ENCODE data around the gene CFAP52. TPM values are rescaled to one million over a fixed set of nuclear protein-coding genes. Genes with fewer than 3 reads are reported as not detected.

CFAP52 gene
- polyA plus RNA-seq (2011; rRNA removed), result 0.31 TPM in 1 of 2 replicates, not detected in the other
- 0.33 TPM in 1 of 2 replicates, not detected in the other for polyA minus RNA-seq (2011; rRNA and poly(A)+ RNA removed)

- peak within 1 kb of the TSS; percentile 95 for H3K4me3 ChIP-seq (ENCODE audit: low read depth, low read length)
- POLR2A ChIA-PET, result no interaction called here
- CTCF ChIA-PET, result interaction anchor here (0.6 to 4.3 kb wide), 24 partner anchors 10 to 1043 kb away, joined by 3 to 32 read pairs (median 3); no protein-coding TSS in a partner anchor
- TF ChIP-seq CTCF (IDR thresholded peaks at IDR 0.05; ENCODE audit: insufficient read depth, low read depth, low read length), result peak; percentile 82
- H3K36me3 ChIP-seq (ENCODE audit: control insufficient read depth, insufficient read depth, low read length), result no peaks in the 10 kb centered on the region
- DNase-seq (ENCODE audit: low read depth), result no peak
- no peaks in the 10 kb centered on the region for H3K27me3 ChIP-seq (ENCODE audit: control insufficient read depth, insufficient read depth, low read length)
Measured at GRCh38 chr17:9576521-9577372, at the start of gene CFAP52. CFAP52 (plus strand) TSS chr17:9576642; CDS start chr17:9576696, 54 bp downstream.

GRCh38 chr17:9527788-9528187, 48.7 kb upstream of the CFAP52 start:
- no peak for TF ChIP-seq CTCF (IDR thresholded peaks at IDR 0.05; ENCODE audit: insufficient read depth, low read depth, low read length)
- no peaks in the 10 kb centered on the region for H3K27me3 ChIP-seq (ENCODE audit: control insufficient read depth, insufficient read depth, low read length)
- H3K36me3 ChIP-seq (ENCODE audit: control insufficient read depth, insufficient read depth, low read length), result no peaks in the 10 kb centered on the region
- ChIA-PET CTCF (interaction anchor here (0.6 to 1.1 kb wide), 2 partner anchors 529 to 533 kb away, joined by 3 read pairs; no protein-coding TSS in a partner anchor), POLR2A (no interaction called here)
- H3K4me3 ChIP-seq (ENCODE audit: low read depth, low read length), result no peak overlapping the region
- no peak for DNase-seq (ENCODE audit: low read depth)

- TF ChIP-seq CTCF (IDR thresholded peaks at IDR 0.05; ENCODE audit: insufficient read depth, low read depth, low read length), result peak; percentile 62
- ChIA-PET CTCF (interaction anchor here (0.8 to 1.2 kb wide), 6 partner anchors 238 to 538 kb away, joined by 3 to 10 read pairs (median 3); no protein-coding TSS in a partner anchor), POLR2A (no interaction called here)
- no peak for DNase-seq (ENCODE audit: low read depth)
- Histone ChIP-seq H3K4me3 (ENCODE audit: low read depth, low read length) (no peak overlapping the region), H3K36me3 (ENCODE audit: control insufficient read depth, insufficient read depth, low read length) (no peaks in the 10 kb centered on the region), H3K27me3 (ENCODE audit: control insufficient read depth, insufficient read depth, low read length) (no peaks in the 10 kb centered on the region)
Measured at GRCh38 chr17:9529033-9529700, 47.3 kb upstream of the CFAP52 start.

GRCh38 chr17:9531034-9531433, 45.4 kb upstream of the CFAP52 start:
- ChIA-PET CTCF (interaction anchor here (1.4 to 1.5 kb wide), 3 partner anchors 8 to 536 kb away, joined by 3 to 5 read pairs (median 3); no protein-coding TSS in a partner anchor), POLR2A (no interaction called here)
- no peak for TF ChIP-seq CTCF (IDR thresholded peaks at IDR 0.05; ENCODE audit: insufficient read depth, low read depth, low read length)
- Histone ChIP-seq H3K4me3 (ENCODE audit: low read depth, low read length) (no peak overlapping the region), H3K36me3 (ENCODE audit: control insufficient read depth, insufficient read depth, low read length) (no peaks in the 10 kb centered on the region), H3K27me3 (ENCODE audit: control insufficient read depth, insufficient read depth, low read length) (no peaks in the 10 kb centered on the region)
- DNase-seq (ENCODE audit: low read depth), result no peak

GRCh38 chr17:9532715-9533114, 43.7 kb upstream of the CFAP52 start:
- ChIA-PET POLR2A (no interaction called here), CTCF (interaction anchor here (0.9 kb wide), 1 partner anchor 542 kb away, joined by 3 read pairs; no protein-coding TSS in a partner anchor)
- H3K27me3 ChIP-seq (ENCODE audit: control insufficient read depth, insufficient read depth, low read length), result no peaks in the 10 kb centered on the region
- no peaks in the 10 kb centered on the region for H3K36me3 ChIP-seq (ENCODE audit: control insufficient read depth, insufficient read depth, low read length)
- H3K4me3 ChIP-seq (ENCODE audit: low read depth, low read length), result no peak overlapping the region
- no peak for TF ChIP-seq CTCF (IDR thresholded peaks at IDR 0.05; ENCODE audit: insufficient read depth, low read depth, low read length)
- no peak for DNase-seq (ENCODE audit: low read depth)
